Natural killer cell (primary cell): Measurements from ENCODE around the gene ZNF260. TPM values are rescaled to one million over a fixed set of nuclear protein-coding genes. Genes with fewer than 3 reads are reported as not detected.
"Not testable (repeated sequence)": the region's sequence is repeated elsewhere in the genome, so short reads cannot be mapped to it uniquely, and the experiment has no call there.

Source experiments
- ATAC-seq, 3 donors: fragments of 150-1000 bp in 2 of 3; fragments of 200-7000 bp in 1 of 3; cut with Tn5 transposase; 1 replicate in 1 of 3; 2 replicates in 2 of 3; pipeline ENCODE4 v1.10.0; 2021; ENCODE audit warnings: mild to moderate bottlenecking in 2 of 3, moderate library complexity in 2 of 3
- DNase-seq, 2 donors: peaks; one replicate each; pipeline versions ENCODE4 v3.0.0 to v3.0.0-alpha.2; 2013 to 2021; ENCODE audit warnings: mixed read lengths in 1 of 2
- H3K27ac ChIP-seq: one replicate; pipeline ENCODE4 v1.5.1; 2013; ENCODE audit warnings: mild to moderate bottlenecking, low read length
- H3K27me3 ChIP-seq: one replicate; pipeline ENCODE4 v1.6.1; 2013; ENCODE audit warnings: low read length; ENCODE audit not compliant: control insufficient read depth, insufficient read depth
- H3K36me3 ChIP-seq: one replicate; pipeline ENCODE4 v1.6.1; 2013; ENCODE audit warnings: low read length; ENCODE audit not compliant: control insufficient read depth, insufficient read depth
- H3K4me1 ChIP-seq: one replicate; pipeline ENCODE4 v1.6.1; 2013; ENCODE audit warnings: low read length; ENCODE audit not compliant: control insufficient read depth, insufficient read depth
- H3K4me3 ChIP-seq: one replicate; pipeline ENCODE4 v1.5.1; 2013; ENCODE audit warnings: low read length
- H3K9me3 ChIP-seq: one replicate; pipeline ENCODE4 v1.6.1; 2013; ENCODE audit warnings: low read length; ENCODE audit not compliant: control insufficient read depth, insufficient read depth
- H3K27ac Mint-ChIP-seq, 2 donors: one replicate each; pipeline ENCODE4 v1.8.0; 2022; ENCODE audit warnings: mild to moderate bottlenecking in 2 of 2, mixed read lengths in 2 of 2, moderate library complexity in 1 of 2
- H3K27me3 Mint-ChIP-seq, 2 donors: one replicate each; pipeline ENCODE4 v1.8.0; 2022; ENCODE audit warnings: low read depth in 2 of 2, mixed read lengths in 2 of 2
- H3K36me3 Mint-ChIP-seq: one replicate; pipeline ENCODE4 v1.8.0; 2022; ENCODE audit warnings: mixed read lengths
- H3K4me1 Mint-ChIP-seq, 2 donors: one replicate each; pipeline ENCODE4 v1.8.0; 2022; ENCODE audit warnings: mixed read lengths in 2 of 2
- H3K4me3 Mint-ChIP-seq: one replicate; pipeline ENCODE4 v1.8.0; 2022; ENCODE audit warnings: mild to moderate bottlenecking, moderate library complexity, mixed read lengths
- H3K9me3 Mint-ChIP-seq, 2 donors: one replicate each; pipeline ENCODE4 v1.8.0; 2022; ENCODE audit warnings: mixed read lengths in 2 of 2
- WGBS: methylation state at CpG from one replicate; pipeline ENCODE4 v1.1.7; 2013; ENCODE audit warnings: missing lambda C conversion rate; ENCODE audit not compliant: insufficient coverage; 5-methylcytosine and 5-hydroxymethylcytosine counted together
- intact Hi-C: fragments of 100-400 bp; cut with micrococcal nuclease; formaldehyde crosslinking; loops from one replicate; pipeline ENCODE4 v1.14.2; 2022
- total RNA-seq, 4 donors: library from RNA; stranded (reverse); fragments of 120-200 nt in 1 of 4; gene quantifications; one replicate each; pipeline versions ENCODE4 v1.2.3 to v1.2.4, GENCODE V29; 2013 to 2022
- TF ChIP-seq, protein P1 (sequence below): fragments of 200-600 bp; IDR thresholded peaks from one replicate; pipeline ENCODE4 v1.8.0; 2022; ENCODE audit warnings: antibody characterized with exemption

ZNF260 gene
- total RNA-seq, 3 donors from 2014 or later (not counting 1 experiment from before 2014, with no cell fraction given) = 8.0 to 9.4 (median 8.4) TPM

DNA sequence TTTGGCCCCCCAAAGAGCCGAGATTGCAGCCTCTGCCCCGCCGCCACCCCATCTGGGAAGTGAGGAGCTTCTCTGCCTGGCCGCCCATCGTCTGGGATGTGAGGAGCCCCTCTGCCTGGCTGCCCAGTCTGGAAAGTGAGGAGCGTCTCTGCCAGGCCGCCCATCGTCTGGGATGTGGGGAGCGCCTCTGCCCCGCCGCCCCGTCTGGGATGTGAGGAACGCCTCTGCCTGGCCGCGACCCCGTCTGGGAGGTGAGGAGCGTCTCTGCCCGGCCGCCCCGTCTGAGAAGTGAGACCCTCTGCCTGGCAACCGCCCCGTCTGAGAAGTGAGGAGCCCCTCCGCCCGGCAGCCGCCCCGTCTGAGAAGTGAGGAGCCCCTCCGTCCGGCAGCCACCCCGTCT lies 37.2 kb downstream of the ZNF260 start:
- H3K27ac Mint-ChIP-seq, ATAC-seq, H3K36me3 Mint-ChIP-seq, H3K4me3 Mint-ChIP-seq, H3K9me3 Mint-ChIP-seq, H3K9me3 ChIP-seq, DNase-seq, H3K27me3 ChIP-seq, H3K27ac ChIP-seq, H3K4me3 ChIP-seq, H3K36me3 ChIP-seq, H3K27me3 Mint-ChIP-seq, intact Hi-C loops: not testable (repeated sequence)
- H3K4me1 Mint-ChIP-seq = peaks cover 29 to 31% of the 10 kb centered on the region in 2 donors
- H3K4me1 ChIP-seq = peaks cover 14% of the 10 kb centered on the region
- 96% methylated on average over 20 of the region's 29 CpGs for WGBS

DNA sequence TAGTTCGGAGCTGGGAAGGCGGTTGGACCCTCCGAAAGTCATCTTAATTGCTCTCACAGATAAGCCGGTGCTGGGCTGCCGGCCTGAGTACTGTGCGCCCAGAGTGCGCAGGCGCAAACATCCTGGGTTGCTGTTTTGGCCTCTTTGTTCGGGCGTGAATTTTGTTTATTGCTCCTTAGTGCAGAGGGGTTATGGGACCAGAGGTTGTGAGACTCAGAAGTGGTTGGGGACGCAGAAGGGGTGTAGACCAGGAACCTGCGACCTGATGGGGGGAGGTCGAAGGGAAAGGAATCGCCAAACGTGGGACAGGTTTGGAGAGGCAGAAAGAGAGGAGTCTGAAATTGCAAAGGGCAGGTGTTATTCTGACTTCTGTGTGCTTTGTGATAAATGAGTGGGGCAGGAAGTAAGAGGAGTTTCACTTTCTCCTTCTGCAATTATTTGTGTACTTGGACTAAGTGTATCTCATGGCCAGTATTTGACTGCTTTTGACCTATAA lies 38.1 kb downstream of the ZNF260 start:
- H3K27me3 ChIP-seq = no peaks in the 10 kb centered on the region
- intact Hi-C loops = loop anchor here (1.0 to 10.0 kb wide), 7 partner anchors 38 to 427 kb away; partner anchors contain the start of genes ZNF146, ZNF260, ZNF382 and ZNF461
- peaks cover 0 to 2% of the 10 kb centered on the region in 2 donors for H3K9me3 Mint-ChIP-seq
- peaks cover 3% of the 10 kb centered on the region for H3K9me3 ChIP-seq
- TF ChIP-seq, protein P1, sequence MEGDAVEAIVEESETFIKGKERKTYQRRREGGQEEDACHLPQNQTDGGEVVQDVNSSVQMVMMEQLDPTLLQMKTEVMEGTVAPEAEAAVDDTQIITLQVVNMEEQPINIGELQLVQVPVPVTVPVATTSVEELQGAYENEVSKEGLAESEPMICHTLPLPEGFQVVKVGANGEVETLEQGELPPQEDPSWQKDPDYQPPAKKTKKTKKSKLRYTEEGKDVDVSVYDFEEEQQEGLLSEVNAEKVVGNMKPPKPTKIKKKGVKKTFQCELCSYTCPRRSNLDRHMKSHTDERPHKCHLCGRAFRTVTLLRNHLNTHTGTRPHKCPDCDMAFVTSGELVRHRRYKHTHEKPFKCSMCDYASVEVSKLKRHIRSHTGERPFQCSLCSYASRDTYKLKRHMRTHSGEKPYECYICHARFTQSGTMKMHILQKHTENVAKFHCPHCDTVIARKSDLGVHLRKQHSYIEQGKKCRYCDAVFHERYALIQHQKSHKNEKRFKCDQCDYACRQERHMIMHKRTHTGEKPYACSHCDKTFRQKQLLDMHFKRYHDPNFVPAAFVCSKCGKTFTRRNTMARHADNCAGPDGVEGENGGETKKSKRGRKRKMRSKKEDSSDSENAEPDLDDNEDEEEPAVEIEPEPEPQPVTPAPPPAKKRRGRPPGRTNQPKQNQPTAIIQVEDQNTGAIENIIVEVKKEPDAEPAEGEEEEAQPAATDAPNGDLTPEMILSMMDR = no peak
- peak overlapping the region; percentile 69 for H3K4me3 ChIP-seq
- H3K27ac ChIP-seq = peak overlapping the region; percentile 85
- H3K36me3 Mint-ChIP-seq = no peaks in the 10 kb centered on the region
- H3K4me1 Mint-ChIP-seq = peaks cover 29 to 31% of the 10 kb centered on the region in 2 donors
- WGBS = 3% methylated on average over 15 of the region's 15 CpGs
- H3K36me3 ChIP-seq = no peaks in the 10 kb centered on the region
- peaks cover 14% of the 10 kb centered on the region for H3K4me1 ChIP-seq
- peak; percentile 37 to 65 (median 54) for ATAC-seq
- DNase-seq = peak; percentile 63 to 88
- H3K27ac Mint-ChIP-seq = peak overlapping the region; percentile 97 to 100
- H3K4me3 Mint-ChIP-seq = peak overlapping the region; percentile 99
- no peaks in the 10 kb centered on the region for H3K27me3 Mint-ChIP-seq

DNA sequence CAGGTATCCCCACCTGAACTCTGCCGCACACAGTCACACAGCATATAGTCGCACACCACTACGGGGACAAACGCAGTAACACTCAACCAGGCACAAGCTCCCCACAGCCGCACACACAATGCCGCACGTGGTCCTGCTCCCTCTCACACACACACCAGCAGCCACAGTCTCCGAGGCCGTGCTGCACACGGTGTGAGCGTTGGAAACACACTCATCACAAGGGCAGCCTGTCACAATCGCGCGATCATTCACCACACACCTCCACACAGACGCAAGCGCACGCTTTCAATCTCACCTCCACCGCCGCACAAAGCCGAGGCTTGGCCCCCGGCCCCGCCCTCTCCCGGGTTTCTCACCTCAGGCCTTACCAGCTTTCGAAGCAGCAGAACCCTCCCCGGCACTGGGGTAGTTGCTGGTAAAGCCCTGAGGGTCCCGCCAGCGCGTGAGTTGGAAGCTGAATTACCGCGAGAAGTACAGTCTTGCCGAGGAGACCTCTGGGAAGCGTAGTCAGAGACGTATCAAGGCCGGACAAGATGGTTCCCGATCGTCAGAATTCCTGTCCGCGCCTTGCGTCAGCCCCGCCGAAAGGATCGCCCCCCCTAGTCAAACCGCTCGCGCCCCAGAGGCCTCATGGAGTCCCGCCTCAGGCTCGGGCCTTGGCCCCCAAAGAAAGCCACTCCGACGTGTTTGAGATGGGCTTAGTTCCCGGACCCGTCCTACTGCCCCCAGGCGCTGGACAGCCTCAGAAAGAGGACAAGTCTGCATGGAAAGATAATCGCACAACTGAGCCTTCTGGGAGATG lies 38.8 kb downstream of the ZNF260 start, which contains the start of gene ZNF566:
TSS of gene ZNF566 (minus strand) at position 444 of the 802 bp plus-strand sequence. CDS start 13,004 bp downstream, outside the sequence.
- ATAC-seq = peak; percentile 83 to 94 (median 90)
- H3K4me3 Mint-ChIP-seq = peak within 1 kb of the TSS; percentile 99
- peak; percentile 84 to 96 for DNase-seq

More for the DNA sequence above, 38.8 kb downstream of the ZNF260 start, which contains the start of gene ZNF566:
- H3K27ac Mint-ChIP-seq = peak within 1 kb of the TSS; percentile 97 to 100
- H3K9me3 Mint-ChIP-seq = peaks cover 0 to 2% of the 10 kb centered on the region in 2 donors
- TF ChIP-seq, protein P1 = no peak
- no peaks in the 10 kb centered on the region for H3K36me3 Mint-ChIP-seq
- peaks cover 29 to 31% of the 10 kb centered on the region in 2 donors for H3K4me1 Mint-ChIP-seq
- Histone ChIP-seq H3K4me1 (peaks cover 14% of the 10 kb centered on the region), H3K27me3 (no peaks in the 10 kb centered on the region), H3K27ac (peak within 1 kb of the TSS; percentile 85), H3K4me3 (peak within 1 kb of the TSS; percentile 69), H3K9me3 (peaks cover 3% of the 10 kb centered on the region), H3K36me3 (no peaks in the 10 kb centered on the region)
- intact Hi-C loops = loop anchor here (1.0 to 10.0 kb wide), 7 partner anchors 39 to 427 kb away; partner anchors contain the start of genes ZNF146, ZNF260, ZNF382 and ZNF461
- H3K27me3 Mint-ChIP-seq = no peaks in the 10 kb centered on the region
- under 1% methylated on average over 53 of the region's 53 CpGs for WGBS
